Upper lobe of left lung (tissue), 6 donors: ENCODE data around the gene SPTB. TPM values are rescaled to one million over a fixed set of nuclear protein-coding genes. Genes with fewer than 3 reads are reported as not detected.
"Not testable (repeated sequence)": the region's sequence is repeated elsewhere in the genome, so short reads cannot be mapped to it uniquely, and the experiment has no call there.

Experiments
- ATAC-seq, 2 donors: fragments of 200-7000 bp; cut with Tn5 transposase; one replicate each; pipeline ENCODE4 v1.9.1; 2022; ENCODE audit warnings: mild to moderate bottlenecking in 2 of 2, moderate library complexity in 2 of 2; ENCODE audit not compliant: low FRiP score in 2 of 2
- DNase-seq, 2 donors: peaks; one replicate each; pipeline ENCODE4 v3.0.0-alpha.2; 2019 to 2020
- H3K27ac ChIP-seq, 4 donors: fragments of 200-600 bp; sonication (generic); one replicate each; pipeline ENCODE4 v1.5.1; 2016 to 2019
- H3K27me3 ChIP-seq, 4 donors: fragments of 200-600 bp; sonication (generic); one replicate each; pipeline ENCODE4 v1.5.1; 2017 to 2019
- H3K36me3 ChIP-seq, 4 donors: fragments of 200-600 bp; sonication (generic); one replicate each; pipeline ENCODE4 v1.5.1; 2016 to 2019
- H3K4me1 ChIP-seq, 4 donors: fragments of 200-600 bp; sonication (generic); one replicate each; pipeline ENCODE4 v1.5.1; 2018 to 2019
- H3K4me3 ChIP-seq, 4 donors: fragments of 200-600 bp; sonication (generic); one replicate each; pipeline ENCODE4 v1.5.1; 2017 to 2019; ENCODE audit warnings: mild to moderate bottlenecking in 2 of 4, moderate library complexity in 1 of 4
- H3K9me3 ChIP-seq, 4 donors: fragments of 200-600 bp; sonication (generic); one replicate each; pipeline ENCODE4 v1.5.1; 2018 to 2019
- EP300 ChIP-seq, 4 donors: sonication (generic); formaldehyde crosslinking; IDR thresholded peaks; one replicate each; pipeline ENCODE4 v1.5.1; 2017; ENCODE audit warnings: antibody characterized with exemption in 4 of 4, control low read depth in 2 of 4
- POLR2A ChIP-seq, 4 donors: fragments of 450-650 bp; IDR thresholded peaks; one replicate each; pipeline ENCODE4 v1.5.1; 2016 to 2017; ENCODE audit warnings: antibody characterized with exemption in 4 of 4, mild to moderate bottlenecking in 2 of 4
- POLR2AphosphoS5 ChIP-seq, 2 donors: sonication (generic); formaldehyde crosslinking; IDR thresholded peaks; one replicate each; pipeline ENCODE4 v1.5.1; 2017; ENCODE audit warnings: antibody characterized with exemption in 2 of 2
- WGBS, 2 donors: methylation state at CpG; one replicate each; pipeline ENCODE4 v1.1.5; 2017 to 2018; 5-methylcytosine and 5-hydroxymethylcytosine counted together
- total RNA-seq, 6 donors: library from RNA; depleted of rRNA in 4 of 6; stranded (reverse); fragments of >200 nt in 4 of 6; gene quantifications; one replicate each; pipeline versions ENCODE4 v1.1.0 to v1.2.1, GENCODE V29; 2016 to 2021
- TF ChIP-seq, protein P1 (sequence below), 6 experiments: fragments of 450-650 bp in 4 of 6; fragments of 200-600 bp in 2 of 6; sonication (generic) in 2 of 6; IDR thresholded peaks; one replicate each; pipeline ENCODE4 v1.5.1; 2016 to 2019; ENCODE audit warnings: antibody characterized with exemption in 6 of 6
- donor health status: DM: no; HTN: no; CAD: no; lungs with moderate emphysema.
- donor health status: DM: no; HTN: yes; CAD: no; lungs with severe emphysema.

SPTB gene
- total RNA-seq, 6 donors from 2014 or later, result 2.1 to 3.3 (median 2.7) TPM

GRCh38 chr14:64918216-64918615 lies 38.5 kb upstream of the SPTB start:
- Histone ChIP-seq H3K4me3 (no peak overlapping the region), H3K27me3 (no peaks in the 10 kb centered on the region), H3K36me3 (no peaks in the 10 kb centered on the region), H3K9me3 (no peaks in the 10 kb centered on the region), H3K4me1 (peaks cover 22 to 57% (median 24%) of the 10 kb centered on the region in 4 donors), H3K27ac (peak overlapping the region in 1 of 4 donors; percentile 27)
- WGBS, 2 donors, result 91 to 93% methylated on average over 4 of the region's 4 CpGs
- DNase-seq (no peak), ATAC-seq (no peak)
- TF ChIP-seq POLR2AphosphoS5 (IDR thresholded peaks at IDR 0.05) (no peak), EP300 (IDR thresholded peaks at IDR 0.05) (no peak), POLR2A (IDR thresholded peaks at IDR 0.05) (no peak)
- TF ChIP-seq, protein P1, sequence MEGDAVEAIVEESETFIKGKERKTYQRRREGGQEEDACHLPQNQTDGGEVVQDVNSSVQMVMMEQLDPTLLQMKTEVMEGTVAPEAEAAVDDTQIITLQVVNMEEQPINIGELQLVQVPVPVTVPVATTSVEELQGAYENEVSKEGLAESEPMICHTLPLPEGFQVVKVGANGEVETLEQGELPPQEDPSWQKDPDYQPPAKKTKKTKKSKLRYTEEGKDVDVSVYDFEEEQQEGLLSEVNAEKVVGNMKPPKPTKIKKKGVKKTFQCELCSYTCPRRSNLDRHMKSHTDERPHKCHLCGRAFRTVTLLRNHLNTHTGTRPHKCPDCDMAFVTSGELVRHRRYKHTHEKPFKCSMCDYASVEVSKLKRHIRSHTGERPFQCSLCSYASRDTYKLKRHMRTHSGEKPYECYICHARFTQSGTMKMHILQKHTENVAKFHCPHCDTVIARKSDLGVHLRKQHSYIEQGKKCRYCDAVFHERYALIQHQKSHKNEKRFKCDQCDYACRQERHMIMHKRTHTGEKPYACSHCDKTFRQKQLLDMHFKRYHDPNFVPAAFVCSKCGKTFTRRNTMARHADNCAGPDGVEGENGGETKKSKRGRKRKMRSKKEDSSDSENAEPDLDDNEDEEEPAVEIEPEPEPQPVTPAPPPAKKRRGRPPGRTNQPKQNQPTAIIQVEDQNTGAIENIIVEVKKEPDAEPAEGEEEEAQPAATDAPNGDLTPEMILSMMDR (IDR thresholded peaks at IDR 0.05), result no peak

DNA sequence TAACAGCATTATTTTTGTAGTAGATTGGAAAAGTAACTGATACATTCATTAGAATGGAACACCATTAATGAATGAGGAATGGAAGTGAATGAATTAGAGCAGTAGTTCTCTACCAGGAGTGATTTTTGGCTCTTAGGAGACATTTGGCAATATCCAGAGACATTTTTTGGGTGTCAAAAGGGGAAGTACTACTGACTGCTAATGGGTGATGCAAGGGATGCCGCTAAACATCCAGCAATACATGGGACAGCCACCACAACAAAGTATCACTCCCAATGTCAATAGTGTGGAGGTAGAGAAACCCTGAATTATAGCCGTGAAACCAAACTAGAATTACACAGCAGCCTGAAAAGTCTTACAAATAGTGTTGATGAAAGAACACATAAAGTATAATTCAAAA lies 36.1 kb upstream of the SPTB start:
- no peaks in the 10 kb centered on the region for H3K9me3 ChIP-seq
- TF ChIP-seq POLR2AphosphoS5 (IDR thresholded peaks at IDR 0.05), result no peak
- TF ChIP-seq POLR2A (IDR thresholded peaks at IDR 0.05), result no peak
- TF ChIP-seq EP300 (IDR thresholded peaks at IDR 0.05), result no peak
- TF ChIP-seq, protein P1 (IDR thresholded peaks at IDR 0.05), result no peak
- H3K4me3 ChIP-seq, result peak overlapping the region in 1 of 4 donors; percentile 70
- H3K27ac ChIP-seq, result peak overlapping the region in 1 of 4 donors; percentile 99
- H3K36me3 ChIP-seq, result no peaks in the 10 kb centered on the region
- peaks cover 22 to 57% (median 24%) of the 10 kb centered on the region in 4 donors for H3K4me1 ChIP-seq
- DNase-seq (peak in 1 of 2 donors; percentile 35), ATAC-seq (no peak)
- 65 to 77% methylated on average over 2 of the region's 2 CpGs for WGBS, 2 donors
- no peaks in the 10 kb centered on the region for H3K27me3 ChIP-seq

DNA sequence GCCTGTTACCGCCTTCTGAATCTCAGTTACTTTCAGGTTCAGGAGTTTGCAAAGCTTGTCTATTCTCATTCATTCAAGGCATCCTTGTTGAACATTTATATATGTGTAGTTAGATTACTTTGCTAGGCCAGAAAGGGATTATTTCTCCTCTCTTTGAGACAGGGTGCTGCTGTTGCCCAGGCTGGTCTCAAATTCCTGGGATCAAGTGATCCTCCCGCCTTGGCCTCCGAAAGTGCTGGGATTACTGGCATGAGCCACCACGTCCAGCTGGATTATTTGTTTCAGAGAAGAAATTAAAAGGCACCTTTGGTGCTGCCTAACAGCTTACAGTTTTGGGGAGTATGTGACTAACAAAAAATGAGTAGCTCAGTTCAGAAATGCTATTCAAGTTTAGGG lies 35.3 kb upstream of the SPTB start:
- peaks cover 20 to 50% (median 24%) of the 10 kb centered on the region in 4 donors for H3K4me1 ChIP-seq
- H3K27me3 ChIP-seq, result no peaks in the 10 kb centered on the region
- no peak for TF ChIP-seq POLR2A (IDR thresholded peaks at IDR 0.05)
- TF ChIP-seq POLR2AphosphoS5 (IDR thresholded peaks at IDR 0.05), result no peak
- peak overlapping the region; percentile 70 to 94 (median 85) for H3K4me3 ChIP-seq
- ATAC-seq, result no peak
- no peaks in the 10 kb centered on the region for H3K36me3 ChIP-seq
- no peak for DNase-seq
- WGBS, 2 donors, result 23 to 31% methylated on average over 4 of the region's 4 CpGs
- peak overlapping the region; percentile 92 to 100 (median 98) for H3K27ac ChIP-seq
- no peaks in the 10 kb centered on the region for H3K9me3 ChIP-seq

- ATAC-seq (peak; percentile 99), DNase-seq (peak; percentile 93 to 99)
- no peaks in the 10 kb centered on the region for H3K27me3 ChIP-seq
- no peaks in the 10 kb centered on the region for H3K9me3 ChIP-seq
- H3K4me3 ChIP-seq, result peak within 1 kb of the TSS; percentile 70 to 94 (median 85)
- WGBS, 2 donors, result 0% methylated on average over 16 to 45 of the region's 49 CpGs
- peaks cover 15 to 44% (median 19%) of the 10 kb centered on the region in 4 donors for H3K4me1 ChIP-seq
- peak within 1 kb of the TSS; percentile 92 to 100 (median 98) for H3K27ac ChIP-seq
- TF ChIP-seq POLR2A (IDR thresholded peaks at IDR 0.05) (peak in 3 of 4 donors; percentile 74 to 94 (median 91)), EP300 (IDR thresholded peaks at IDR 0.05) (no peak), POLR2AphosphoS5 (IDR thresholded peaks at IDR 0.05) (peak; percentile 96 to 99)
- TF ChIP-seq, protein P1 (IDR thresholded peaks at IDR 0.05), result peak in 2 of 6 experiments; percentile 15 to 21
- no peaks in the 10 kb centered on the region for H3K36me3 ChIP-seq
These were observed 34.7 kb upstream of the SPTB start, which contains the start of gene CHURC1 for GRCh38 chr14:64914237-64915028. Gene CHURC1 (plus strand): TSS chr14:64914455. CDS start chr14:64914496, 41 bp downstream.

- 70 to 74% methylated on average over 5 of the region's 5 CpGs for WGBS, 2 donors
- peak overlapping the region in 1 of 4 donors; percentile 70 for H3K4me3 ChIP-seq
- not testable (repeated sequence) for H3K27me3 ChIP-seq, DNase-seq, H3K36me3 ChIP-seq, H3K9me3 ChIP-seq, ATAC-seq
- peak overlapping the region; percentile 92 to 100 (median 98) for H3K27ac ChIP-seq
- peaks cover 12 to 35% (median 18%) of the 10 kb centered on the region in 4 donors for H3K4me1 ChIP-seq
These were observed 33.8 kb upstream of the SPTB start for GRCh38 chr14:64913477-64913876.
